ENCODE results near the gene C1orf105.

The C1orf105 gene

DNA sequence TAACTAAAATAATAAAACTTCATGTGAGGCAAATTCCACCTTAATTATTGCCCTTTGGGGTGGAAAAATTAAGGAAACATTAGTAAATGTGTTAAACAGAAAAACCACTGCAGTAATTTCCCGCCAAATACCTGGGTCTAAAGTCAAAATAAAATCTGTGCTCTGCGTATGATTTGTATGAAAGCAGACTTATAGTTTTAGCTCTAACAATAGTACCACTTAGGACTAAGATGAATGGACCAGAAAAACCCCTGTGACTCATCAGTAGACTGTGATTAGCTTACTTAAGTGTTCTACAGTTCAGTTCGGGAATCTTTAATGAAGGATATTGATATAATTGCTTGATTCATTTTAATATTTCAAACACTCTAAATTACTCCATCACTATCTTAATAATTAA, 23.3 kb upstream of the C1orf105 start:
- DNase-seq (ENCODE audit: low spot score): no peak

DNA sequence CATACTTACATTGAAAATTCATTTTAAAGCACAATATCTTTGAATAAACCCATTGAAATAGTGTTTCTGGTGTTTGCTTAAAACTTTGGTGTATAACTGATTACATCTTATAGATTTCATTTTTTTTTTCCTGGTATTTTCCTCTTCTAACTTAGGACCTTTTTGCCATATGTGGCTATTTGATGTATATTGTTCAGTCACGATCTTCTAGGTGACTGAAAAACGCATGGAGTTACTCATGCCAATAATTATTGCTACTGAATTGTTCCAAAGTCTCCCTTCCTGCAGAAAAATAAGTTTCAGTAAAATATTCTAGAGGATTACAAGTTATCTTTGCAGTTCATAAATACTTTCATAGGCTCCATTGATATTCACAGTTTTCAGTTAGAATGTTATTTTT, 22.9 kb upstream of the C1orf105 start:
- no peak for DNase-seq (ENCODE audit: low spot score)

DNA sequence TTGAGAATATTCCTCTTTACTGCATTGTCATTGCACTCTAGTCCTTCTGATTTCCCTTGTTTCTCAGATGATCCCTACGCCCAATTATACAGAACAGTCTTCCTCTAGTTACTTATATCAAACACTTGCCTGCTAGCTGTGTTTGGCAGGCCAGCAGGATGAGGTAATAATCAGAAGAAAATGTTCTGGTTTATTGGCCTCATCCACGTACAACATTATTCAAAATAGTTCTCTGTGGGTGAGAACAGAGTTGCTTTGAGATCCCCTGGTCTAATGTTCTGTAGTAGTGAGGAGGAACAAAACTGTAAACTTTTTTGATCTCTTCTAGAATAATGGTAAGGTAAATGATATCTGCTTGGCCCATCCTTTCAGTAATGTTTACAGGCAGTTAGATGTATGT, 22.3 kb upstream of the C1orf105 start:
- no peak for DNase-seq (ENCODE audit: low spot score)

DNA sequence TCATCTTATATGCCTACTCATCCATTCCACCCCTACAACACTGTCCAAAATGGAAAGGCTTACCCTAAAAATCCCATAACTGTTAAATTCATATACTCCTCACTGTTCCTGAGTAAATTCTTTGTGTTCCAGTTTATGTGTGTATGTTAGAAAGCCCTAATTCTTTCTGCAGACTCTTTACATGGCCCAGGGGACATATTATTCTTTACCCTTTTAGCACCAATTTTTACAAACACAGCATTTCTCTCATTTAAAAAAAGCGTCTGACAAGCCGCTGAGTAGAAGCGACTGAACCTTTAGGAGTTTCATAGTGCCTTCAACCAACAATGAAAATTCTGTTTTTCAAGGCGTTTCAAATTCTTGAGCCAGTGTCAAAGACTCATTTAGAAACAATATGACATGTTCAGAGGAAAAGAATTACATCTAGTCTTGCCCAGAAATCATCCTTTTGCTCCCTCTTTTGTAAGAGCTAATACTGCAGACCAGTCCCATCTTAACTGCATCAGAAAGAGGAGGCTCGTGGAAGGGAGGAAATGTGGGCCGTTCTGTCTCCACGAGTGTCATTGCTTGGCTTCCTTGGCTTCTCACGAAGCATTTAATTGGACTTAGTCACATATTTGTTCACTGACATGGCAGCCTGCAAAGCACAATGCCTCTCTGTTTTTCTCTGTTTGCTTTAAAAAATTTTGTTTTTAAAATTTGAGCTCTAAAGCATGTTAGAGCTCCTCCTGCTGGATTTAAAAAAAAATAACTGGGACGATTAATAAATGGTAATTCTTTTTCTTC, 21.3 kb upstream of the C1orf105 start:
- no peak for DNase-seq (ENCODE audit: low spot score)

DNA sequence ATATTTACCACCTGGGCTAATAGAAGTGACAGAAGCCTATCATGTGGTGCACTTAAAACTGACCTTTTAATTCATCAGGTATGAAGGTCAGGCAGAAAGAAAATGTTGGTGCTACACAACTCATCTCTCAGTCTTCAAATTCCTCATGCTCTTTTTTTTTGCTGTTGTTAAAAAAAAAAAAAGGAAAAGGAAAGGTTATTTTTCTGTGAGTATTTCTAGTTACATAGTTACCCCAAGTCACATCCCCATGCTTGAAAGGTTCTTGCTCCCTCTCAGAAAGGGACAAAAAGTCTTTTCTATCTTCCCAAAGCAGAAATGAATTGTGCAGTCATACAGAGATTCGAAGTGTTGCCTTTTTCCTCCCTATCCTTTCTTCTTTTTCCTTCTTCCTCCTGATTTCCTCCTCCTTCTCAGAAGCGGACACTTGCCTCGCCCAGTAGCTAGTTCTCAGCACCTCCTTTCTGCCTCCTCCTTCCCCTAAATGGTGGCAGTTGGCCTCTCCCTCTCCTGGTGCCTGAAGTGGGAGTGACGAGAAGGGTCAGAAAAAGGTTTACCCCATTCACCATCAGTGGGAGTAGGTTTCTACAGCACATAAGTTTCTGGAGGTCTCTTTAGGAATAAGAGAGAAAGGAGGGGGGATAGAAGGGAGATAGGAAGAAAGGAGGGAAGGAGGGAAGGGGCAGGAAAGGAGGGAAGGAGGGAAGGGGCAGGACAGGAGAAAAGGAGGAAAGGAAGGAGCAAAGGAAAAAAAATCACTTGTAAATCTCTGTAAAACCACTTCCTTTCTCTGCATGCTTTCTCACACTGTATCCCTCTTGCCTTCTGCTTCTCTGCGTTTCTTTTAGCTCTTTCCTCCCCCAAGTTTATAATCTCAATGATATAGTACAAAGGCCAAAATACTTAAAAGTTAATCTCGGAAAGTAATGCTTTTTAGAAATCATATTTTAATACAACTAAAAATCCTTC, 20.4 kb upstream of the C1orf105 start:
- DNase-seq (ENCODE audit: low spot score): no peak

DNA sequence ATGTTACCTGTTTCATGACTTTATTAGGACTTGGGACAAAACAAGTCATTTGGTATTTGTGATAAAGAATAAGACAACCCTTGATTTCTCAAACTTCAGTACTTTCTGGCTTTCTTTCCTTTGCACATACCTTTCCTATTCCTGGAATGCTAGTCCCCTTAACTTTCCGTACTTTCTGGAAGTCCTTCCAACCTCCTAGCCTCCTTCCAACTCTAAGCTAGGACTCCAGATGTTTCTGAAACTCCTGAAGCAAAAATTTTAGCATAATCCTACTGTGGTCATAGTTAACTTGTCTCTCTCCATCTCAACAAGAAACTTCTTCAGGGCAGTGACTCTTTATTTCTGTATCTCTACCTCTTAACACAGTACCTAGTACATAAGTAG, 19.8 kb upstream of the C1orf105 start:
- no peak for DNase-seq (ENCODE audit: low spot score)

DNA sequence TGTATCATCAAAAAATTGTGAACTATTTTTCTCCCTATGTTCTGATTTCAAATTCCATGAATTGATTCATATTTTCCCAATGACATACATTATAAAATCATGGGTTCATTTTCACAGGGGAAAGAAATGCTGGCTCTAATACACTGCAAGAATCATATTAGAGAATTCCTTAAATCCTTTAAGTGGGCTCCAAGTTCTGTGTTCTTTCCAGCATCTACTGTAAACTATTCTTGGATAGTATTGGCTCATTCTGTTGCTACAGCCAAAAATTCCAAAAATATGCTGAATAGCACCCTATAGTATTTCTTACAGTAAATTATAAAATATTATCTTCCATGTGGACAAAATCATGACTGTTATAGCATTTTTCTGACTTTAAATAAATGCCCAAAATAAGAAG, 19.0 kb upstream of the C1orf105 start:
- DNase-seq (ENCODE audit: low spot score): no peak

DNA sequence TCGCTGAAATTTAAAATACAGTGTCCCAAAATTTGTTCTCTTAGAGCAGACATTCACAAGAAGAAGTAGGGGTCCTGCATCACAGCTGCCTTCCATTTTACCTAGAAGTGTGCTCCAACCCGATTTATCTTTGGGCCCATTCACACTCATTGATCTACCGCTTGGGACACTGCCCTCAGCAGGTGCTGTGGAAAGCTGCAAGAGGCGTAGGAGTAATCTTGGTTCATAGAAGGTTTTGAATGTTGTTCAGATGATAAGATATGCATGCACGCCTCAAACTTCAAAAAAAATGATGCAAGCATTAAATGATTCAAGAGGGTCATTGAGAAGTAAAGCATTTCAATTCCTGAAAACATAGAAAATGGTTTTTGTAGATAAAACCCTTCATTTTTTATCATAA, 18.6 kb upstream of the C1orf105 start:
- peak; percentile 29 for DNase-seq (ENCODE audit: low spot score)

DNA sequence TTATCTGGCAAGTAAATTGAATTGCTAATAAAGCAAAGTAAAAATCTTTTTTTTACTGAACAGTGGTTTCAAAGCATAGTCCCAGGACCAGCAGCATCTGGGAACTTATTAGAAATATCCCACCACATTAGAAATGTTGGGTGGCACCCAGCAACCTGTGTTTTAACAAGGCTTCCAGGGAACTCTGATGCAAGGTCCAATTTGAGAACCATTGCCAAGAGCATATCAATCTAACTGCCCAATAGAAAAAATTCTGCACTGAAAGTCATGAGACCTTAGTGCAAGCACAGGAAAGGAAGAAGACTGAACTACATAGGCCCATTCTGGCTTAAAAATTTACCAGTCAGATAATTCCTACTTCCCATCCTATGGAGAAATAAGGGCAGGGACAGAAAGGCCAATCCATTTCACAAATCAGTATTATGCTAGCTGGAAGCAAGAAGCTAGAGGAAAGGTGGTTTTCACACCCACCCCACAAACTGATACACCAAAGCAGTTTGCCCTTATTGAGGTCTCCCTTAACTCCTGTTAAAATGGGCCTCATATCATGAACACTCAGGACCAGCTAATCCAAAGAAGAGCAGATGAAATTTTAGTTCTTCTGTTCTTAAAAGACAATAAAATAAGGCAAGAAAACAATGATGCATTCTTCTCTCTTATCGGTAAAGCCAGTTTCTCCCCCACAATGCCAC, 17.5 kb upstream of the C1orf105 start:
- DNase-seq (ENCODE audit: low spot score): no peak

DNA sequence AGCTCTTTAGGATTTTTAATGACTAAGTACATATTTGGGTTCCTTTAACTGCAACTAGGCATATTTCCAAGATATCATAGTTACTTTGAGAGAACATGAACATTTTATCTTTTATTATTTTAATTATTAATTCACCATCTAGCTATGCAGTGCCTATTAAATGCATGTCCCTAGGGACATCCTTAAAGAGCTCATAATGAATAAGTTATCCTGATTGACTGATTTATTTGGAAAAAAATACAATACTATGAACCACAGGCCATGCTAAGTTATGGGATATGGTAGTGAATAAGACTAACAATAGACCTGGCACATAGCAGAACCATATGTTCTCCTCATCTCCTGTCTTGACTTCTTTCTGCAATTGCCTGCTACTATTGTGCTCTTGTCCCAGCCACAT, 16.4 kb upstream of the C1orf105 start:
- no peak for DNase-seq (ENCODE audit: low spot score)

DNA sequence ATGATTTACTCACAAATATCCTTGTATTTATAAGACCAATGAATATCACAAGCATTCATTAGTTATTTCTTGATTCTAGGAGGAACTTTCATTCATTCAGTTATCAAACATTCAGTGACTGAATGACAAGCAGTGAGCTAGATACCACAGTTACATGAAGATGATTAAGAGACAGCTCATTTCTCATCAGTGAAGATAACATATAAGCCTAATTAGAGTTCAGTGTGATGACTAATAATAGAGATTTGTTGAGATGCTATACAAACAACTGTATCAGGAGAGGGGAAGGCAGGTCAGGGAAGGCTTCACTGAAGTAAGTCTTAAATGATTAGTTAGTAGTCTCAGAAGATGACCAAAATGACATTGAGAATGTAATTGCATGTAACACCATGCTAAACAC, 14.6 kb upstream of the C1orf105 start:
- no peak for DNase-seq (ENCODE audit: low spot score)

DNA sequence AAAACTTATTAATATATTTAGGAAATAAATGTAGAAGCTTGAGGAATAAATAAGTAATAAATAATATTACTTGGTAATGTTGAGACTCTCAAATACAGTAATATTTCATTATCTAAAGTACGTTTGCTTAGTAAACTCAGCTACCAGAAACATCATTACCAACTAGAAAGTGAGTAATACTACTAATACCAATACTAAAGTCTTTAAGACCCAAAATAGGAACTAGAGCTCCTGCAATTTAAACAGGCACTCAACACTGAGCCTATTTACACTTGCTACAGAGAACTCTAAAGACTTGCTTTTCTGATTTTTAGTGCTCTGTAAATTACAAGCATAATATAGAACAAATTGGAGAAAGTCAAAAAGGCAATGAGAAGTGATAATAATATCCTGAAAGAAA, 13.5 kb upstream of the C1orf105 start:
- DNase-seq (ENCODE audit: low spot score): no peak

DNA sequence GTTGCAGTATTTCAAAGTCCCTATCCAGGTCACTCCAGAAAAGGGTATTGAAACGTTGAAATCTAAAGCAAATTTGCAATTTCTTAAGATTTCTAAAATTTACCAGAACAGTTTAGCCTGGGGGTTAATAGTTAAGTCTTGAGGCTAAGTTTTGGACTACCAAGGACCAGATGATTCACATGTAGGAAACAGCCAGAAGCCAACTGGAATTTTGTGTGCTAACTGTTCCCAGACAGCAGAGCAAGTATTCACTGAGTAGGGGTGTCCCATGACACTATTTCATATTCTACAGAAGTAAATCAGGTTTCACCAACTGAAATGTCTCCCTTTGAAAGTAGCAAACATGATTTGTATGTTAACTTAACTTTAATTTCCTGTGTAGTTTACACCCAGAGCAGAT, 11.5 kb upstream of the C1orf105 start:
- no peak for DNase-seq (ENCODE audit: low spot score)

DNA sequence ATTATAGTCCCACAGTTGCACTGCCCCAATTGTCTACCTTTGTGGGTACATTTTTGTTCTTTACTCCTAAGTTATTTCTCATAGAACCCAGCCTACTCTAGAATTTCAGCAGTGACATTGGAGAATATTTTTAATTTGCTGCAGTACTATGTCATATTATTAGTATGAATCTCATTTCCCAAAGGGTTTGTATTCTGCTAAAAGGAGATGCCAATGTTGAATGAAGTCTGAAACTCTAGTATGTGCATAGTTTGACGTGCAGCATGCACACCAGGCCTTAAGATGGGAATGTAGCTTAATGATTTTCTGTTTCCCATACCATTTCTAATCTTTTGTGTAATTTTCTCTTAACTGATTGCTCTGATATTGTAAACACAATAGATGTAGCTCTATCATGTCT, 10.5 kb upstream of the C1orf105 start:
- DNase-seq (ENCODE audit: low spot score): no peak

DNA sequence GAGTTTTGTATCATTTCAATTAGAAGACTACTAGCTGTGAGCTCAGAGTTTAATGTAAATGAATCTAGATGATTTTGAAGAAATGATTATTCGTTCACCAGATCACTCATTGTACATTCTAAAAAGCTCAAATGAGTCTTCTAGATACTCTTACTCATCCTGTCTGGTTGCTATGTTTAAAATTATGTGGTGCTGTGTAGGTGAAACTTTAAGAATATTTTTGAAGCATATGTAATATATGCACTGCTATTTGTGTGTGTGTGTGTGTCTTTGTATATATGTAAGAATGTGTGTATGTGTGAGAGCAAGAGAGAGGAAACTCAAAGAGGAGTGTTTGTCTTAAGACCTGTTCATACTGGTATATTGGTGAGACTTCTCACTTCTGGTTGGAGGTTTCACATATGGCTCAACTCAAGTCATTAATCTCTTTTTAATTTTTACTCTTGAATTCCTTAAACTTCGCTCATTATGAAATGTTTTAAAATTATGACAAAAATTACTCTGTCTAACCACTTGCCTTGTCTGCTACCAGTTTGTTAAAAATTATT, 8.6 kb upstream of the C1orf105 start:
- DNase-seq (ENCODE audit: low spot score): no peak

DNA sequence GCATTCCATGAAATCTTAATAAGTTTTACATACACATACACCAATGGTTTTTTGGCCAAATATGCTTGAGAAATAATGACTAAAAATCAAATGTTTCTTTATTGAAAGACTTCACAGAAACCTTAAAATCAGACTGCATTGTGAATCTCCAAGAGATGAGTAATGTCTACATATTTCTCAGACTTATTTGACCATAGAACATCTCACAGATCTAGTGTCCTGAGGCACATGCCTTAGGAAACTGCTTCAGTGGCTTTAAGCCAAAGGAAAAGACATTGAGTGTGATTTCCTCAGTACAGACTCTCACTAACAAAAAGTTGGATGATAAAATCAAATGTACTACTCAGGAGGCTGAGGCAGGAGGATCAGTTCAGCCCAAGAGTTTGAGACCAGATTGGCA, 6.2 kb upstream of the C1orf105 start:
- no peak for DNase-seq (ENCODE audit: low spot score)

DNA sequence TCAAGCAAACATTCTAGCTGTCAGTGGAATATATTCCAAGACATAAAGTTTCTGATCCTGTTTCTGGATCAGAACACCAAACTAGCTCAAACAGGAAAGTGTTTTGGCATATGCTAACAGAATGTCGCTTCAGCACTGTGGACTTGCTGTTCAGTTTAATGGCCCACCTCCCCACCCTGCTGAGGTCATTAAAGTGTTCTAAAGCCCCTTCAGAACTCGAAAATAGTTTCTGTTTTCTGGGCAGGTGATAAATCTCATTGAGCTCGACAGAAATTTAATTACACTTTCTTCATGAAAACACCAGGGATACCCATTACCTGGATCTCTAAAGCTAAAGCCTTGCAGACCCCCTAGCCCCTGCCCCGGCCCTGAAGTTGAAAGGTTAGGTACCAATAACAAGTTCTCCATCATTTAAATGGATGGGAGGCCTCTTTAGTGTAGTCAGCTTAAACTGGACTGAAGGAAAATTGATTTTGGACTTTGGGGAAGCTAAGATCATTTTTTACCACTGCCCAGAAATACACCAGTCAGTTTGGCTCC, 3.9 kb upstream of the C1orf105 start:
- no peak for DNase-seq (ENCODE audit: low spot score)

DNA sequence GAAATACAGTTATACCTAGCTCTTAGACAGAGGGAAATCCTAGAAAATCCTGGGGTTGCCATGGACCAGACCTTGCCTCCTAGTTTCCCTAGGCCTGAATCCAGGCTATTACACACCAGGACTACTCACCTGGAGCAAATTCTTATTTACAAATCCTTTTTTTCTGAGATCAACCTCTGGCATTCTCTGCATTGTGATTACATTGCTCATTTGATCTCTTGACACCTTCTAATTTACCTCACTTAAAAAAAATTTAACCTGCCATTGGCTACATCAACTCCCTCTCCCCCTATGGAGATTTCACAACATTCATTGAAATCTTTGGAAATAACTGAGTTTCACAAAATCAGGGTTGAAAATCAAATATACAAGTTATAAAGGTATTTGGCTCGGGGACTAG, 2.9 kb upstream of the C1orf105 start:
- no peak for DNase-seq (ENCODE audit: low spot score)

DNA sequence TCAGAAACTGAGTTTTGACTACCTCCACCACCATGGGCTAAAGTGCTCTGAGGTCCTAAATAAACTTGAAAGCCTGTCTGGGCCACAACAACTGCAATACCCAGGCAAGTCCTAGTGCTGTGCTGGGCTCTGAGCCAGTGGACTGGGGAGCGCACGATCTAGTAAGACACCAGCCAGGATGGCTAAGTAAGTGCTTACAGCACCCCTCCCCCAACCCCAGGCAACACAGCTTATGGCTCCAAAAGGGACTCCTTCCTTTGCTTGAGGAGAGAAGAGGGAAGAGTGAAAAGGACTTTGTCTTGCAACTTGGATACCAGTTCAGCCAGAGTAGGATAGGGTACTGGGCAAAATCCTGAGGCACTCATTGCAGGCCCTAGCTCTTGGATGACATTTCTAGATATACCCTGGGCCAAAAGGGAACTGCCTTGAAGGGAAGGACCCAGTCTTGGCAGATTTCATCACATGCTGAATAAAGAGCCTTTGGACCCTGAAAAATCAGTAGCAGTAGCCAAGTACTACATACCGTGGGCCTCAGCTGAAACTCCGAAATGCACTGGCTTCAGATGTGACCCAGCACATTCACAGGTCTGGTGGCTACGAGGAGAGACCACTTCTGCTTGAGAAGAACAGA, 1.6 kb downstream of the C1orf105 start:
- no peak for DNase-seq (ENCODE audit: low spot score)

DNA sequence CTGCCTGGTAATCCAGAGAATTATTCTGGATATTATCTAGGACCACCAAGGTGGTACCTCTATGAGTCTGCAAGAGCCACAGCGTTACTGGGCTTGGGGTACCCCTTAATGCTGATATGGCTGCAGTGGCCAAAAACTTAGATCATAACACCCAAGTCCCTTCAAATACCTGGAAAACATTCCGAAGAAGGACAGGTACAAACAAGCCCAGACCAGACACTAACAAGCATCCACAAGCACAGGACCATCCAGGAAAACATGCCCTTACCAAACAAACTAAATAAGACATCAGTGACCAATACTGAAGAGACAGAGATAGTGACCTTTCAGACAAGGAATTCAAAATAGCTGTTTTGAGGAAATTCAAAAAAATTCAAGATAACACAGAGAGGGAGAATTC, 2.9 kb downstream of the C1orf105 start:
- no peak for DNase-seq (ENCODE audit: low spot score)

DNA sequence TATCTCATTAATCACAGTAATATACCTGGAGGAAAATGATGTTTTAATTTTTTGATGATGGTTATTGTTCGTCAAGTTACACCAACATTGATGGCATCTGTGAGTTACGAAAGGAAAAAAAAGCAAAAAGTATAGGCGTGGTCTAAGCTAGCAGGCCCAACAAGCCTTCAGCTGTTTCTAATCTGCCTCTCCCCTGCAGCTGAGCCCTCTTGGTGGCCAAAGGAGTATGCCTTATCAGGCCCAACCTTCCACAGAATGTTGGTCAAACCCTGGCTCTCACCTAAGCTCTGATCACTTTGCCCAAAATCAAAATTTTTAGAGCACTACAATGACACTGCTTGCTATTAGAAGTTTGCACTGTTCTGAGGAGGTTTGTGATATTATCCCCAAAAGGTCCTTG, 4.9 kb downstream of the C1orf105 start:
- DNase-seq (ENCODE audit: low spot score): no peak

DNA sequence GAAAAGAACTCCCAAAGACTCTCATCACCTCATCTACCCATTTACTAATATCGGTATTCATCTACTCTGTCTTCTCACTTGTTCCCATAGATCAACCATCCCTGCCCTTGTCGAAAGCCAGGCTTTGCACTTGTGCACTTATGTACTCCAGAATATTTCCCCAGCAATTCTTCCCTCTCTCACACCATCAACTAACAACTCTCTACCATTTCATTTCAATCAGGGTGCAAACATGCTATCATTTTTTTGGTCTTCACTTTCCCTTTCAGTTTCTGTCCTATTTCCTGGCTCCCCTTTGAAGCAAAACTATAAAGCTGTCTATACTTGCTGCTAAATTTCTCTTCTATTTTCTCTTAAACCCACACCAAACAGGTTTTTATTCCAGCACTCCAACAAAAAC, 6.7 kb downstream of the C1orf105 start:
- DNase-seq (ENCODE audit: low spot score): no peak

Data from iPS-NIHi11 (cell line).